NCI-H1048 (cell line): Measurements from ENCODE around the gene TMEM245.
"Not testable (repeated sequence)": the region's sequence is repeated elsewhere in the genome, so short reads cannot be mapped to it uniquely, and the experiment has no call there.

Experiments
- DNase-seq: peaks from one replicate; lab custom pipeline; 2025; lab: John Stamatoyannopoulos, UW

Gene TMEM245

DNA sequence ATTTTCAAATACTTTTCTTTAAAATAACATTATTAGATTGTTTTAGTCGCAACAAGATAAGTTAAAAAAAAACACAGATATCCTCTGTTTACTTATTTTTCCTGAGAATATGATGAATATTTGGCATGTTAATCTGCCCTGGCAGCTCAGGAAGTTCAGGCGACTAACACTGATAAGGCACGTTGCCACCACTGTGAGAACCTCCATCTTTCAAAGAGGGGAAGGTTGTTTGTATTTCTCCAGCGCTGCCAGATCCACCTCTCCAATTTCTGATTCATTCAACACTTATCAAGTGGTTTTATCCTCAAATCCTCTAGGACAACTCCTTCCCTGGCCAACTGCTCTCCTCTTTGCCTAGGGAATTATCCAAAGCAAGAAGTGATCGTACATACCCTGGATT, 128.3 kb downstream of the TMEM245 start:
- no peak for DNase-seq

DNA sequence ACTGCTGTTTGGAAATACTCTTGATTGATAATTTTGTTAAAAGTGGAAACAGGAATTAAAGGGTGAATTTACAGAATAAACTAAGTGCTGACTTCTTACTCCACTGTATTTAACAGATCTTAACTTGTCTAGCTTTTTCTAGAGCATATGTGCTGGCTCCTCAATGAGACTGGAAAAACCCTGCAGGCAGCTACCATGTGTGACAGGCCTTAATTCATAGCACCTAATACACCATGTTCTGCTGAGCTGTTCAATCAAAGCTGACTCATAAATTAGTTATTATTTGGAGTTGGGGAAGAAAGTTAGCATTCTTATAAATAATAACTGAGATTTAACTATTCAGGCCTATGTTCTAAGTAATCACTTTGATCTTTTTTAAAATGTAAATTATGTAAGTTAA, 135.9 kb downstream of the TMEM245 start:
- DNase-seq, result no peak

DNA sequence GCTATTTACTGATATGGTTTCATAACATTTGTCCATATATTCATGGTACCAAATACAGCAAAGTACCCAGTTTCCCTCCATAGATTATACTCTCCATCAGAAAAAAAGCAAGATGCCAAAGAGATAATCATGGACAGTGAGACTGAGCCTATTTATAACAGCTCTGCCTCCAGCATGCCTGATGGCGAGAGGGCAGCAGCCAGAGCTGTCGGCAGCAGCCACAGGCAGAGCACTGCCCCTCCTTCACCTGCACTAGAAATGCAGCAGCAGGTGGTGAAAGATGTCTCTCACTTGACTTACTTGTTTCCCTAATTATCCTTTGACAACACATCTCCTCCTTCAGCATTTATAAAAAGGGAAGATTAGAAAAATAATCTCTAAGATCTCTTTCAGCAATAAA, 138.9 kb downstream of the TMEM245 start:
- no peak for DNase-seq

DNA sequence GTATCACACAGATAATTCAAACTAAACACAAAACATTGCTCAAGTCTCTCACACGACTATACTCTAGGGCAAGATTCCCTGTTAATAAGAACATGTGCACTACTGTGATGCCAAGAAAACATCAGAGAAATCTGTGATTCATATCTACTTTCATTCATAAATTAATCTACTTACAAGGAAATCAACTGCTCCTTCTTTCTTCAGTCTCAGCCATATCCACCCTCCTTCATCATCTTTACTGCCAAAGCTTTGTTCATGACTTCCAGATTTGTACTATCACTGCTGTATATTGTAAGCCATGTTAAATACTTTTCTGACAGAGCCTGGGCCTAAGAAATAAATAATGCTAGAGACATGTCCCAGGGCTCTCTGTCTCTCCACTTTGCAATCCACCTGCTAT, 141.5 kb downstream of the TMEM245 start:
- no peak for DNase-seq

DNA sequence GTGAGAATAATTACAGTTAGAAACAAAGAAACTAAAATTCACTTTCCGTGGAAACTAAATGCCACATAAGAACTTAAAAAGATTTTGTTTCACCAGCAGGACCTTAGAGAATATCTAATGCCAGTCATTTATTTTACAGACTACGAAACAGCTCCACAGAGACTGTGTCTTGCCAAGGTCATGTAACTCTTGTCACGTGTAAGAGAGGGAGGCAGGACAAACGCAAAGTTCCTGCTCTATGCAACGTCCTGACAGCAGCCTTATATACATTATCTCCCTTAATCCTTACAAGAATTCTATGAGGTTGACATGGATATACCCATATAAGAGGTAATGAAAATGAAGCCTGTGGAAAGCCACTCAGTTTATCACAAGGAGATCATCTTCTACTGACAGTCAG, 145.9 kb downstream of the TMEM245 start:
- no peak for DNase-seq

DNA sequence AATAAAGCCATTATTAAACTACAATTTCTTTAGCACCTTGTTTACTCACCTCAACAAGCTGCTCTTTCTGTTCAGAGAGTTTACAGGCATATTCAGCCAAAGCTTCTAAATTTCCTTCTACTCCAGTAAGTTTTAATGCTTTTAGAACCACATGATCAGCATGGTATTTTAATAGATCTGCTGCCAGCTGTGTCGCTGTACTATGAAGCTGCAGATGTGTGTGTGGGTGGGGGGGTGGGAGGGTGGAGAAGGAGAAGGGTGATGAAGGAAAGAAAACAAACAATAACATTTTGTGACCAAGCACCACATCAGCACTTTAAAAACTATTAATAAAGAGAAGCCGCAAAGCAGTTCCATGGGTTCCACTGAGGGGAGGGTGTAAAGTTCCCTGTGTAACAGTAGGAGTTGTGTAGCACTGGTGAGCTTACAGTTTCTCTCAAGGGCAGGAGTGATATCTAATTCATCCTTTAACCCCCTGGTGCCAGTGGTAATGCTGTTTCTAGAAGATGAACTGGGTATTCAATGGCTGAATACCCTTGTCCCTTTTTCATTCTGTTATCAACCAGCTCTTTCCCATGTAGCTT, 147.0 kb downstream of the TMEM245 start:
- DNase-seq, result no peak

DNA sequence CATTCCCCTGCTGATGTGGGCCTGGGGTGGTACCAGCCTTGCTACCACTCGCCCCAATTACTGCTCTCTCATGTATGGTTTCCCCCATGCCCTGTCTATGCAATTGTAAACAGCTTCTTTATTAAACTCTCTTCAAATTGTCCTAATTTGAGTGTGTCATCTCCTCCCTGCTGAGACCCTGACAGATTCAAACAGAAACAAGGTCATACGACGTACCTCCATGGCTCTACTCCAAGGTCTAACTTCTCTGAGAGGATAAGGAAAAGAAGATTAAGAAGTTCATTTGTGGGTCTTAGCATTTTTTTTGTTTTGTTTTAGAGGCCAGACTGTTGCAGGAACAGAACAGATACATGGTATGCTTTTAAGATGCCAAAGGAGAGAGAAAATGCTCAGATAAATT, 147.6 kb downstream of the TMEM245 start:
- no peak for DNase-seq

DNA sequence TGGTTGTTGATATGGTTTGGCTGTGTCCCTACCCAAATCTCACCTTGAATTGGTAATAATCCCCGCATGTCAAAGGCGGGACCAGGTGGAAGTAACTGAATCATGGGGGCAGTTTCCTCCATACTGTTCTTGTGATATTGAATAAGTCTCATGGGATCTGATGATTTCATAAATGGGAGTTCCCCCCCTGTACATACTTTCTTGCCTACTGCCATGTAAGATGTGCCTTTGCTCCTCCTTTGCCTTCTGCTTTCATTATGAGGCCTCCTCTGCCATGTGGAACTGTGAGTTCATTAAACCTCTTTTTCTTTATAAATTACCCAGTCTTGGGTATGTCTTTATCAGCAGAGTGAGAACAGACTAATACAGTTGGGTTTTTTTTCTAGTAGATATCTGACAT, 148.4 kb downstream of the TMEM245 start:
- not testable (repeated sequence) for DNase-seq

DNA sequence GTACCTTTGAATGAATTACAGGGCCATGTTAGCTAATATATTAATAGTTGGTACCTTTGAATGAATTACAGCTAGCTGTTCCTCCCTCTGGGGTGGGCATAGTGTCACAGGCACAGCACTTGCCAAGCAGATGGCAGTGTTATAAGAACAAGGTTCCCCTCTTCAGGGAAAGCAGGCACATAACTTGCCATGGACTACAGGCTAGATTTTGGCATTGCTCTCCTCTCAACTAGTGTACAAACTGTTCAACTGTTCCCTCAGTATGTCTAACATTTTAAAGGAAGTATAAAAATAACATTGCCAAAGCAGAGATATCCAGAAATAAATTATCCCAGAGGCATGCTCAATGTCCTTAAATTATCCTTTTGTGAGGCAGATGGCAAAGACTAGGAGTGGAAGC, 151.8 kb downstream of the TMEM245 start:
- DNase-seq, result no peak
